ENCODE data around the gene ZNF273.

GRCh38 chr7:64947252-64948000 is 44.4 kb downstream of the ZNF273 start:
- TF ChIP-seq CTCF (IDR thresholded peaks at IDR 0.05 in 8 of 11, conservative IDR thresholded peaks at IDR 0.05 in 3 of 11), result no peak
- no peak for TF ChIP-seq POLR2A (IDR thresholded peaks at IDR 0.05)
- peak in 1 of 3 donors; percentile 11 for TF ChIP-seq POLR2AphosphoS5 (IDR thresholded peaks at IDR 0.05)

All from spleen (tissue), 7 donors.